IMR-90 (cell line): ENCODE data around the gene CMSS1. TPM values are rescaled to one million over a fixed set of nuclear protein-coding genes. Genes with fewer than 3 reads are reported as not detected.

Source experiments
- ATAC-seq: fragments of 200-7000 bp; cut with Tn5 transposase; 2 replicates; pipeline ENCODE4 v1.9.1; 2020; ENCODE audit warnings: low read depth, mild to moderate bottlenecking, moderate library complexity
- BruUV-seq: library from RNA; stranded (reverse); fragments of 400-500 nt; replicated peaks from 2 replicates; lab custom pipeline; 2021; lab: Mats Ljungman, UMichigan
- CTCF ChIA-PET: fragments of 300-600 bp; formaldehyde crosslinking; extraction: SDS; loops from one replicate; lab custom pipeline; 2021; ENCODE audit warnings: antibody characterized with exemption; lab: Yijun Ruan, JAX
- POLR2A ChIA-PET: fragments of 300-600 bp; sonication (Branson Sonifier 250); formaldehyde crosslinking; loops from one replicate; lab custom pipeline; 2022; ENCODE audit warnings: antibody characterized with exemption; ENCODE audit not compliant: unreplicated experiment; lab: Charles Lee
- DNase-seq: peaks from one replicate; pipeline ENCODE4 v3.0.0; 2013
- H2AFZ ChIP-seq: replicated peaks from 2 replicates; pipeline ENCODE3; 2013; ENCODE audit warnings: low read length, mild to moderate bottlenecking; ENCODE audit not compliant: poor library complexity
- H2AK5ac ChIP-seq: 2 replicates; pipeline ENCODE4 v1.6.1; 2013; ENCODE audit warnings: low read depth, low read length, inconsistent platforms
- H2AK9ac ChIP-seq: replicated peaks from 2 replicates; pipeline ENCODE3; 2013; ENCODE audit warnings: mild to moderate bottlenecking, low read depth, low read length, moderate library complexity; ENCODE audit not compliant: poor library complexity
- H2BK120ac ChIP-seq: 2 replicates; pipeline ENCODE4 v1.6.1; 2013; ENCODE audit warnings: low read depth, low read length, inconsistent platforms
- H2BK15ac ChIP-seq: 3 replicates; pipeline ENCODE4 v1.6.1; 2013; ENCODE audit warnings: low read depth, low read length, inconsistent platforms
- H2BK20ac ChIP-seq: 2 replicates; pipeline ENCODE4 v1.6.1; 2013; ENCODE audit warnings: low read depth, mild to moderate bottlenecking, inconsistent platforms, low read length, moderate library complexity
- H2BK5ac ChIP-seq: 2 replicates; pipeline ENCODE4 v1.6.1; 2013; ENCODE audit warnings: mild to moderate bottlenecking, low read depth, low read length, inconsistent platforms; ENCODE audit not compliant: poor library complexity, severe bottlenecking
- H3K14ac ChIP-seq: replicated peaks from 2 replicates; pipeline ENCODE4 v1.6.1; 2013; ENCODE audit warnings: low read depth, low read length, inconsistent platforms
- H3K18ac ChIP-seq: 2 replicates; pipeline ENCODE4 v1.6.1; 2013; ENCODE audit warnings: low read depth, low read length, control low read depth
- H3K23ac ChIP-seq: 2 replicates; pipeline ENCODE4 v1.6.1; 2013; ENCODE audit warnings: low read depth, low read length, inconsistent platforms
- H3K27ac ChIP-seq: 2 replicates; pipeline ENCODE4 v1.5.1; 2013; ENCODE audit warnings: mild to moderate bottlenecking, control low read depth, low read length; ENCODE audit not compliant: insufficient read depth
- H3K27me3 ChIP-seq: 2 replicates; pipeline ENCODE4 v1.6.1; 2013; ENCODE audit warnings: low read length; ENCODE audit not compliant: control insufficient read depth, insufficient read depth
- H3K36me3 ChIP-seq: 2 replicates; pipeline ENCODE4 v1.6.1; 2013; ENCODE audit warnings: low read length, mixed read lengths; ENCODE audit not compliant: control insufficient read depth, insufficient read depth
- H3K4ac ChIP-seq: 2 replicates; pipeline ENCODE4 v1.6.1; 2013; ENCODE audit warnings: low read depth, low read length, inconsistent platforms
- H3K4me1 ChIP-seq: 2 replicates; pipeline ENCODE4 v1.6.1; 2013; ENCODE audit warnings: low read length, mixed read lengths; ENCODE audit not compliant: control insufficient read depth, insufficient read depth
- H3K4me2 ChIP-seq: 2 replicates; pipeline ENCODE4 v1.6.1; 2013; ENCODE audit warnings: low read depth, mild to moderate bottlenecking, control low read depth, low read length, moderate library complexity
- H3K4me3 ChIP-seq: 2 replicates; pipeline ENCODE4 v1.5.1; 2013; ENCODE audit warnings: low read depth, mild to moderate bottlenecking, control low read depth, low read length, moderate library complexity; ENCODE audit not compliant: insufficient read depth
- H3K56ac ChIP-seq: 2 replicates; pipeline ENCODE4 v1.6.1; 2013; ENCODE audit warnings: low read length, inconsistent platforms; ENCODE audit not compliant: insufficient read depth; ENCODE audit errors: extremely low read depth
- H3K79me1 ChIP-seq, 2 experiments: 2 replicates each; pipeline ENCODE4 v1.6.1; 2013; ENCODE audit warnings: low read length in 2 of 2, inconsistent platforms in 1 of 2, low read depth in 1 of 2
- H3K9ac ChIP-seq: 2 replicates; pipeline ENCODE4 v1.6.1; 2013; ENCODE audit warnings: low read depth, low read length, control low read depth
- H3K9me1 ChIP-seq: 2 replicates; pipeline ENCODE4 v1.6.1; 2013; ENCODE audit warnings: low read length, inconsistent platforms; ENCODE audit not compliant: insufficient read depth
- H3K9me3 ChIP-seq: 2 replicates; pipeline ENCODE4 v1.6.1; 2013; ENCODE audit warnings: low read length; ENCODE audit not compliant: control insufficient read depth, insufficient read depth
- H4K20me1 ChIP-seq: 2 replicates; pipeline ENCODE4 v1.6.1; 2013; ENCODE audit warnings: low read length, inconsistent platforms; ENCODE audit not compliant: insufficient read depth
- H4K5ac ChIP-seq: 2 replicates; pipeline ENCODE4 v1.6.1; 2013; ENCODE audit warnings: mild to moderate bottlenecking, low read depth, low read length, control low read depth
- H4K8ac ChIP-seq, 2 experiments: 2 replicates each; pipeline ENCODE4 v1.6.1; 2013; ENCODE audit warnings: low read depth in 2 of 2, low read length in 2 of 2, control low read depth in 1 of 2, inconsistent platforms in 1 of 2
- H4K91ac ChIP-seq: 2 replicates; pipeline ENCODE4 v1.6.1; 2013; ENCODE audit warnings: low read depth, low read length, inconsistent platforms; ENCODE audit not compliant: insufficient read depth
- BHLHE40 ChIP-seq: fragments of 150-350 bp; IDR thresholded peaks from 2 replicates; pipeline ENCODE4 v1.6.1; 2016; ENCODE audit warnings: mild to moderate bottlenecking, low read depth, low read length
- CEBPB ChIP-seq: IDR thresholded peaks from 2 replicates; pipeline ENCODE4 v1.6.1; 2012; ENCODE audit warnings: low read depth, low read length, improper control_type of control experiment
- CHD1 ChIP-seq: IDR thresholded peaks from 2 replicates; pipeline ENCODE4 v1.6.1; 2012; ENCODE audit warnings: low read depth, low read length, improper control_type of control experiment
- FOS ChIP-seq: fragments of 150-350 bp; IDR thresholded peaks from 2 replicates; pipeline ENCODE4 v1.6.1; 2016; ENCODE audit warnings: low read depth, low read length
- NFE2L2 ChIP-seq: fragments of 150-350 bp; IDR thresholded peaks from 2 replicates; pipeline ENCODE4 v1.6.1; 2016; ENCODE audit warnings: low read depth, mild to moderate bottlenecking, low read length
- POLR2A ChIP-seq: IDR thresholded peaks from 2 replicates; pipeline ENCODE4 v1.6.1; 2012; ENCODE audit warnings: mild to moderate bottlenecking, low read depth, low read length
- RFX5 ChIP-seq: IDR thresholded peaks from 2 replicates; pipeline ENCODE4 v1.8.0; 2012; ENCODE audit warnings: low read depth, mild to moderate bottlenecking, low read length, moderate library complexity
- SMC3 ChIP-seq: fragments of 150-350 bp; IDR thresholded peaks from 2 replicates; pipeline ENCODE4 v1.6.1; 2016; ENCODE audit warnings: low read depth, mild to moderate bottlenecking, antibody characterized with exemption, low read length, moderate library complexity
- WGBS, 2 experiments: methylation state at CpG; one replicate each; pipeline versions ENCODE4 v1.1.5 to v1.1.7; 2013; ENCODE audit warnings: missing lambda C conversion rate in 2 of 2; ENCODE audit not compliant: insufficient read length in 1 of 2; ENCODE audit errors: extremely low coverage in 2 of 2; 5-methylcytosine and 5-hydroxymethylcytosine counted together
- dilution Hi-C: fragments of 300-500 bp; cut with HindIII; formaldehyde crosslinking; loops from one replicate; pipeline ENCODE4 v1.14.3; 2018; ENCODE audit warnings: low sequenced_read_pairs; ENCODE audit not compliant: unreplicated experiment
- in situ Hi-C: fragments of 300-500 bp; cut with MboI; formaldehyde crosslinking; loops from 3 replicates; pipeline ENCODE4 v1.14.3; 2019; ENCODE audit warnings: low sequenced_read_pairs, inconsistent platforms, mixed read lengths
- intact Hi-C: fragments of 100-400 bp; cut with micrococcal nuclease; formaldehyde crosslinking; loops from 2 replicates; pipeline ENCODE4 v1.10.0; 2022
- polyA plus RNA-seq, 3 experiments: library from polyadenylated mRNA; depleted of rRNA; stranded (reverse); fragments of >200 nt; gene quantifications; 2 replicates each; pipeline ENCODE4 v1.2.3, GENCODE V29; 2012; ENCODE audit warnings: low replicate concordance in 1 of 3
- total RNA-seq: library from RNA; depleted of rRNA; stranded (reverse); fragments of >200 nt; gene quantifications from 2 replicates; pipeline ENCODE4 v1.2.3, GENCODE V29; 2012
- TF ChIP-seq, protein P1 (sequence below): fragments of 150-350 bp; IDR thresholded peaks from 2 replicates; pipeline ENCODE4 v1.6.1; 2016; ENCODE audit warnings: low read depth, mild to moderate bottlenecking, low read length, moderate library complexity, borderline replicate concordance
- TF ChIP-seq, protein P2 (sequence below): conservative IDR thresholded peaks from 2 replicates; pipeline ENCODE4 v1.5.1; 2012; ENCODE audit warnings: mild to moderate bottlenecking, low read depth, low read length, improper control_type of control experiment
- TF ChIP-seq, protein P3 (sequence below): fragments of 150-350 bp; IDR thresholded peaks from 2 replicates; pipeline ENCODE4 v1.6.1; 2017; ENCODE audit warnings: mild to moderate bottlenecking, antibody characterized with exemption, low read length, low read depth

Gene CMSS1
- total and polyA plus RNA-seq, 2 of the 4 experiments (the other 2 are of a cell fraction), result 12.5 to 13.6 TPM

DNA sequence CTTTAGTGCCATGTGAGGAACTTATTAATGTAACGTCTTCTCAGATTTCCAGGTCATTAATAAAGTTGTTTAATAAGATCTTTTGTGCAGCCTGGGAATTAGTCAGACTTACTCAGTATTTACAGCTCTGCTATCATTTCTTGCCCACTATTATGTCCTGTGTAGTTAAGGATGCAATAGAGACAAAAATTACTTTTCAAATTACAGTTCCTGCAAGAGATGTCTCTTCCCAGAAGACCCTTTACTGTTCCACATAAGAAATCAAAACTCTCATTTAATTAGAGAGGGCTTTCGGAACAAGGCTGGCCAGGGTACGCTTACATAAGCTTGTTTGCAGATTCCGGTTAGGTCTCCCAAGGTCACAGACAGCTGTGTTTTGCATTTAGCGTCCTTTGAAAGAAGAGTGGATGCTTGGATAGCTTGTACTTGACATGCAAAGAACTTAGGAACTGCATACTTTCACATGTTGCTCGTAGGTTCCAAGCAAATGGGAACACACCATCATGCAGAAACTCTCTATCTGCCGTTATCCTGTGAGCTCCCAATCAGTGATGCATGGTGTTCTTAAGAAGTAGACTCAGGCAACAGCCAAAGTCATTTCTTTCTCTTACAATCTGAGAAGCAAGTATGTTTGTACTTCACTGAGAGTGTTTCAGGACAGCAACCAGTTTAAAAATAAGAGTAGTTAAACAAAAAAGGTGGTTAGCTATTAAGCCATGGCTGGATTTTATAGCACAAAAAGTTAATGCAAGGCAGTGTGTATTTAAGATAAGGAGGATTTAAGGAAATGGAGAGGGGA is 259.3 kb downstream of the CMSS1 start:
- peak overlapping the region; percentile 39 for H3K14ac ChIP-seq
- no peak overlapping the region for H3K4me3 ChIP-seq
- POLR2A ChIA-PET, result no interaction called here
- dilution Hi-C loops (no loop called here), intact Hi-C loops (loop anchor here (10.0 kb wide), 1 partner anchor 1598 kb away; the partner anchor contains the start of gene ZBTB11), in situ Hi-C loops (no loop called here)
- 40% methylated on average over 1 of the region's 7 CpGs; no CpG with 5 or more reads in 1 of the 2 experiments for WGBS, 2 experiments
- no TSS peak for BruUV-seq
- CTCF ChIA-PET, result interaction anchor here (1.1 to 1.5 kb wide), 2 partner anchors 13 to 199 kb away, joined by 4 to 5 read pairs; no protein-coding TSS in a partner anchor
- no peaks in the 10 kb centered on the region for H4K20me1 ChIP-seq
- no peak for ATAC-seq
- no peak overlapping the region for H3K56ac ChIP-seq
- peaks cover 27% of the 10 kb centered on the region for H3K4me1 ChIP-seq
- TF ChIP-seq SMC3 (no peak), BHLHE40 (no peak), NFE2L2 (no peak), FOS (no peak), CEBPB (no peak), CHD1 (no peak), RFX5 (no peak), POLR2A (no peak)
- TF ChIP-seq, protein P1, sequence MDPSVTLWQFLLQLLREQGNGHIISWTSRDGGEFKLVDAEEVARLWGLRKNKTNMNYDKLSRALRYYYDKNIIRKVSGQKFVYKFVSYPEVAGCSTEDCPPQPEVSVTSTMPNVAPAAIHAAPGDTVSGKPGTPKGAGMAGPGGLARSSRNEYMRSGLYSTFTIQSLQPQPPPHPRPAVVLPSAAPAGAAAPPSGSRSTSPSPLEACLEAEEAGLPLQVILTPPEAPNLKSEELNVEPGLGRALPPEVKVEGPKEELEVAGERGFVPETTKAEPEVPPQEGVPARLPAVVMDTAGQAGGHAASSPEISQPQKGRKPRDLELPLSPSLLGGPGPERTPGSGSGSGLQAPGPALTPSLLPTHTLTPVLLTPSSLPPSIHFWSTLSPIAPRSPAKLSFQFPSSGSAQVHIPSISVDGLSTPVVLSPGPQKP, result no peak
- TF ChIP-seq, protein P2, sequence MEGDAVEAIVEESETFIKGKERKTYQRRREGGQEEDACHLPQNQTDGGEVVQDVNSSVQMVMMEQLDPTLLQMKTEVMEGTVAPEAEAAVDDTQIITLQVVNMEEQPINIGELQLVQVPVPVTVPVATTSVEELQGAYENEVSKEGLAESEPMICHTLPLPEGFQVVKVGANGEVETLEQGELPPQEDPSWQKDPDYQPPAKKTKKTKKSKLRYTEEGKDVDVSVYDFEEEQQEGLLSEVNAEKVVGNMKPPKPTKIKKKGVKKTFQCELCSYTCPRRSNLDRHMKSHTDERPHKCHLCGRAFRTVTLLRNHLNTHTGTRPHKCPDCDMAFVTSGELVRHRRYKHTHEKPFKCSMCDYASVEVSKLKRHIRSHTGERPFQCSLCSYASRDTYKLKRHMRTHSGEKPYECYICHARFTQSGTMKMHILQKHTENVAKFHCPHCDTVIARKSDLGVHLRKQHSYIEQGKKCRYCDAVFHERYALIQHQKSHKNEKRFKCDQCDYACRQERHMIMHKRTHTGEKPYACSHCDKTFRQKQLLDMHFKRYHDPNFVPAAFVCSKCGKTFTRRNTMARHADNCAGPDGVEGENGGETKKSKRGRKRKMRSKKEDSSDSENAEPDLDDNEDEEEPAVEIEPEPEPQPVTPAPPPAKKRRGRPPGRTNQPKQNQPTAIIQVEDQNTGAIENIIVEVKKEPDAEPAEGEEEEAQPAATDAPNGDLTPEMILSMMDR, result no peak
- TF ChIP-seq, protein P3, sequence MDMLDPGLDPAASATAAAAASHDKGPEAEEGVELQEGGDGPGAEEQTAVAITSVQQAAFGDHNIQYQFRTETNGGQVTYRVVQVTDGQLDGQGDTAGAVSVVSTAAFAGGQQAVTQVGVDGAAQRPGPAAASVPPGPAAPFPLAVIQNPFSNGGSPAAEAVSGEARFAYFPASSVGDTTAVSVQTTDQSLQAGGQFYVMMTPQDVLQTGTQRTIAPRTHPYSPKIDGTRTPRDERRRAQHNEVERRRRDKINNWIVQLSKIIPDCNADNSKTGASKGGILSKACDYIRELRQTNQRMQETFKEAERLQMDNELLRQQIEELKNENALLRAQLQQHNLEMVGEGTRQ, result no peak
- DNase-seq, result no peak
- H3K79me1 ChIP-seq, result peaks cover 4 to 13% of the 10 kb centered on the region in 2 experiments; a peak in 3 of 4 replicates
- H3K9me1 ChIP-seq, result peaks cover 10% of the 10 kb centered on the region
- H2BK120ac ChIP-seq, result peak overlapping the region; percentile 70
- H3K4me2 ChIP-seq, result peak overlapping the region; percentile 30; the same call in 1 of the 2 replicates
- peak overlapping the region; percentile 73 for H2BK5ac ChIP-seq
- peak overlapping the region; percentile 8 to 60; a peak in 3 of 4 replicates for H4K8ac ChIP-seq
- peak overlapping the region; percentile 88 for H3K18ac ChIP-seq
- peak overlapping the region; percentile 30; the same call in 1 of the 2 replicates for H2AK5ac ChIP-seq
- peak overlapping the region; percentile 60 for H4K91ac ChIP-seq
- H3K36me3 ChIP-seq, result no peaks in the 10 kb centered on the region
- no peak overlapping the region for H2AK9ac ChIP-seq
- H2AFZ ChIP-seq, result no peak overlapping the region
- H2BK15ac ChIP-seq, result peak overlapping the region; percentile 67; the same call in 1 of the 3 replicates
- H3K27me3 ChIP-seq, result no peaks in the 10 kb centered on the region
- peak overlapping the region; percentile 86 for H2BK20ac ChIP-seq
- H4K5ac ChIP-seq, result peak overlapping the region; percentile 76
- H3K9me3 ChIP-seq, result no peaks in the 10 kb centered on the region
- peak overlapping the region; percentile 65; the same call in 1 of the 2 replicates for H3K27ac ChIP-seq
- peak overlapping the region; percentile 44; the same call in 1 of the 2 replicates for H3K4ac ChIP-seq
- peak overlapping the region; percentile 75 for H3K23ac ChIP-seq
- H3K9ac ChIP-seq, result no peak overlapping the region
